Activated CD4-positive, CD25-positive, alpha-beta regulatory T cell treated with anti-CD3 and anti-CD28 coated beads, Interleukin-2, amount 50 U/mL, for 24 hours (primary cell): ENCODE measurements around the gene RTCB.

Experiments
- ATAC-seq, 2 donors: fragments of 150-1000 bp; cut with Tn5 transposase; one replicate each; pipeline ENCODE4 v1.10.0; 2021; ENCODE audit warnings: mild to moderate bottlenecking in 1 of 2, moderate library complexity in 1 of 2

The RTCB gene

GRCh38 chr22:32411829-32412592 lies at the start of gene RTCB:
Gene RTCB (minus strand): TSS chr22:32412247. CDS start chr22:32412156, 91 bp downstream.
- ATAC-seq: peak; percentile 75 to 81

- no peak for ATAC-seq
Measured at GRCh38 chr22:32457031-32457430, 45.0 kb upstream of the RTCB start.

GRCh38 chr22:32448980-32449379 lies 36.9 kb upstream of the RTCB start:
- ATAC-seq: no peak

- peak; percentile 55 to 64 for ATAC-seq
Measured at GRCh38 chr22:32446321-32446720, 34.3 kb upstream of the RTCB start.

- no peak for ATAC-seq
Measured at GRCh38 chr22:32444068-32444467, 32.0 kb upstream of the RTCB start.

GRCh38 chr22:32430352-32430751 lies 18.3 kb upstream of the RTCB start:
- no peak for ATAC-seq

- no peak for ATAC-seq
Measured at GRCh38 chr22:32426881-32427280, 14.8 kb upstream of the RTCB start.

GRCh38 chr22:32423664-32424063 lies 11.6 kb upstream of the RTCB start:
- no peak for ATAC-seq

GRCh38 chr22:32422062-32422461 lies 10.0 kb upstream of the RTCB start:
- ATAC-seq: no peak

- ATAC-seq: no peak
Measured at GRCh38 chr22:32421484-32421883, 9.4 kb upstream of the RTCB start.

GRCh38 chr22:32417906-32418305 lies 5.9 kb upstream of the RTCB start:
- no peak for ATAC-seq

GRCh38 chr22:32416556-32417085 lies 4.6 kb upstream of the RTCB start:
- no peak for ATAC-seq

- ATAC-seq: no peak
Measured at GRCh38 chr22:32414191-32414590, 2.1 kb upstream of the RTCB start.

- no peak for ATAC-seq
Measured at GRCh38 chr22:32413719-32414118, 1.7 kb upstream of the RTCB start.

- ATAC-seq: peak; percentile 48 to 64
Measured at GRCh38 chr22:32411402-32411801, 645 bp downstream of the RTCB start.

GRCh38 chr22:32410459-32410858 lies 1.6 kb downstream of the RTCB start:
- ATAC-seq: peak; percentile 50 to 62

- no peak for ATAC-seq
Measured at GRCh38 chr22:32409977-32410376, 2.1 kb downstream of the RTCB start.

GRCh38 chr22:32407936-32408335 lies 4.1 kb downstream of the RTCB start:
- ATAC-seq: no peak

- no peak for ATAC-seq
Measured at GRCh38 chr22:32407312-32407711, 4.7 kb downstream of the RTCB start.

GRCh38 chr22:32404021-32404420 lies 8.0 kb downstream of the RTCB start:
- no peak for ATAC-seq

GRCh38 chr22:32401486-32401885 lies 10.6 kb downstream of the RTCB start:
- no peak for ATAC-seq

GRCh38 chr22:32396746-32397145 lies 15.3 kb downstream of the RTCB start:
- ATAC-seq: no peak

GRCh38 chr22:32396255-32396654 lies 15.8 kb downstream of the RTCB start:
- ATAC-seq: no peak

GRCh38 chr22:32395107-32395506 lies 16.9 kb downstream of the RTCB start:
- no peak for ATAC-seq

GRCh38 chr22:32389685-32390084 lies 22.4 kb downstream of the RTCB start:
- ATAC-seq: no peak
